IMR-90 (cell line): Measurements from ENCODE around the gene PDLIM4. TPM values are rescaled to one million over a fixed set of nuclear protein-coding genes. Genes with fewer than 3 reads are reported as not detected.

Experiments used
- ATAC-seq: fragments of 200-7000 bp; cut with Tn5 transposase; 2 replicates; pipeline ENCODE4 v1.9.1; 2020; ENCODE audit warnings: low read depth, mild to moderate bottlenecking, moderate library complexity
- BruUV-seq: library from RNA; stranded (reverse); fragments of 400-500 nt; replicated peaks from 2 replicates; lab custom pipeline; 2021; lab: Mats Ljungman, UMichigan
- CTCF ChIA-PET: fragments of 300-600 bp; formaldehyde crosslinking; extraction: SDS; loops from one replicate; lab custom pipeline; 2021; ENCODE audit warnings: antibody characterized with exemption; lab: Yijun Ruan, JAX
- POLR2A ChIA-PET: fragments of 300-600 bp; sonication (Branson Sonifier 250); formaldehyde crosslinking; loops from one replicate; lab custom pipeline; 2022; ENCODE audit warnings: antibody characterized with exemption; ENCODE audit not compliant: unreplicated experiment; lab: Charles Lee
- DNase-seq: peaks from one replicate; pipeline ENCODE4 v3.0.0; 2013
- H2AFZ ChIP-seq: replicated peaks from 2 replicates; pipeline ENCODE3; 2013; ENCODE audit warnings: low read length, mild to moderate bottlenecking; ENCODE audit not compliant: poor library complexity
- H2AK5ac ChIP-seq: 2 replicates; pipeline ENCODE4 v1.6.1; 2013; ENCODE audit warnings: low read depth, low read length, inconsistent platforms
- H2AK9ac ChIP-seq: replicated peaks from 2 replicates; pipeline ENCODE3; 2013; ENCODE audit warnings: mild to moderate bottlenecking, low read depth, low read length, moderate library complexity; ENCODE audit not compliant: poor library complexity
- H2BK120ac ChIP-seq: 2 replicates; pipeline ENCODE4 v1.6.1; 2013; ENCODE audit warnings: low read depth, low read length, inconsistent platforms
- H2BK15ac ChIP-seq: 3 replicates; pipeline ENCODE4 v1.6.1; 2013; ENCODE audit warnings: low read depth, low read length, inconsistent platforms
- H2BK20ac ChIP-seq: 2 replicates; pipeline ENCODE4 v1.6.1; 2013; ENCODE audit warnings: low read depth, mild to moderate bottlenecking, inconsistent platforms, low read length, moderate library complexity
- H2BK5ac ChIP-seq: 2 replicates; pipeline ENCODE4 v1.6.1; 2013; ENCODE audit warnings: mild to moderate bottlenecking, low read depth, low read length, inconsistent platforms; ENCODE audit not compliant: poor library complexity, severe bottlenecking
- H3K14ac ChIP-seq: replicated peaks from 2 replicates; pipeline ENCODE4 v1.6.1; 2013; ENCODE audit warnings: low read depth, low read length, inconsistent platforms
- H3K18ac ChIP-seq: 2 replicates; pipeline ENCODE4 v1.6.1; 2013; ENCODE audit warnings: low read depth, low read length, control low read depth
- H3K23ac ChIP-seq: 2 replicates; pipeline ENCODE4 v1.6.1; 2013; ENCODE audit warnings: low read depth, low read length, inconsistent platforms
- H3K27ac ChIP-seq: 2 replicates; pipeline ENCODE4 v1.5.1; 2013; ENCODE audit warnings: mild to moderate bottlenecking, control low read depth, low read length; ENCODE audit not compliant: insufficient read depth
- H3K27me3 ChIP-seq: 2 replicates; pipeline ENCODE4 v1.6.1; 2013; ENCODE audit warnings: low read length; ENCODE audit not compliant: control insufficient read depth, insufficient read depth
- H3K36me3 ChIP-seq: 2 replicates; pipeline ENCODE4 v1.6.1; 2013; ENCODE audit warnings: low read length, mixed read lengths; ENCODE audit not compliant: control insufficient read depth, insufficient read depth
- H3K4ac ChIP-seq: 2 replicates; pipeline ENCODE4 v1.6.1; 2013; ENCODE audit warnings: low read depth, low read length, inconsistent platforms
- H3K4me1 ChIP-seq: 2 replicates; pipeline ENCODE4 v1.6.1; 2013; ENCODE audit warnings: low read length, mixed read lengths; ENCODE audit not compliant: control insufficient read depth, insufficient read depth
- H3K4me2 ChIP-seq: 2 replicates; pipeline ENCODE4 v1.6.1; 2013; ENCODE audit warnings: low read depth, mild to moderate bottlenecking, control low read depth, low read length, moderate library complexity
- H3K4me3 ChIP-seq: 2 replicates; pipeline ENCODE4 v1.5.1; 2013; ENCODE audit warnings: low read depth, mild to moderate bottlenecking, control low read depth, low read length, moderate library complexity; ENCODE audit not compliant: insufficient read depth
- H3K56ac ChIP-seq: 2 replicates; pipeline ENCODE4 v1.6.1; 2013; ENCODE audit warnings: low read length, inconsistent platforms; ENCODE audit not compliant: insufficient read depth; ENCODE audit errors: extremely low read depth
- H3K79me1 ChIP-seq, 2 experiments: 2 replicates each; pipeline ENCODE4 v1.6.1; 2013; ENCODE audit warnings: low read length in 2 of 2, inconsistent platforms in 1 of 2, low read depth in 1 of 2
- H3K9ac ChIP-seq: 2 replicates; pipeline ENCODE4 v1.6.1; 2013; ENCODE audit warnings: low read depth, low read length, control low read depth
- H3K9me1 ChIP-seq: 2 replicates; pipeline ENCODE4 v1.6.1; 2013; ENCODE audit warnings: low read length, inconsistent platforms; ENCODE audit not compliant: insufficient read depth
- H3K9me3 ChIP-seq: 2 replicates; pipeline ENCODE4 v1.6.1; 2013; ENCODE audit warnings: low read length; ENCODE audit not compliant: control insufficient read depth, insufficient read depth
- H4K20me1 ChIP-seq: 2 replicates; pipeline ENCODE4 v1.6.1; 2013; ENCODE audit warnings: low read length, inconsistent platforms; ENCODE audit not compliant: insufficient read depth
- H4K5ac ChIP-seq: 2 replicates; pipeline ENCODE4 v1.6.1; 2013; ENCODE audit warnings: mild to moderate bottlenecking, low read depth, low read length, control low read depth
- H4K8ac ChIP-seq, 2 experiments: 2 replicates each; pipeline ENCODE4 v1.6.1; 2013; ENCODE audit warnings: low read depth in 2 of 2, low read length in 2 of 2, control low read depth in 1 of 2, inconsistent platforms in 1 of 2
- H4K91ac ChIP-seq: 2 replicates; pipeline ENCODE4 v1.6.1; 2013; ENCODE audit warnings: low read depth, low read length, inconsistent platforms; ENCODE audit not compliant: insufficient read depth
- BHLHE40 ChIP-seq: fragments of 150-350 bp; IDR thresholded peaks from 2 replicates; pipeline ENCODE4 v1.6.1; 2016; ENCODE audit warnings: mild to moderate bottlenecking, low read depth, low read length
- CEBPB ChIP-seq: IDR thresholded peaks from 2 replicates; pipeline ENCODE4 v1.6.1; 2012; ENCODE audit warnings: low read depth, low read length, improper control_type of control experiment
- CTCF ChIP-seq: conservative IDR thresholded peaks from 2 replicates; pipeline ENCODE4 v1.5.1; 2012; ENCODE audit warnings: mild to moderate bottlenecking, low read depth, low read length, improper control_type of control experiment
- ELK1 ChIP-seq: fragments of 150-350 bp; IDR thresholded peaks from 2 replicates; pipeline ENCODE4 v1.6.1; 2016; ENCODE audit warnings: low read depth, mild to moderate bottlenecking, low read length, moderate library complexity, borderline replicate concordance
- FOS ChIP-seq: fragments of 150-350 bp; IDR thresholded peaks from 2 replicates; pipeline ENCODE4 v1.6.1; 2016; ENCODE audit warnings: low read depth, low read length
- MAFK ChIP-seq: IDR thresholded peaks from 2 replicates; pipeline ENCODE4 v1.6.1; 2012; ENCODE audit warnings: low read depth, low read length, improper control_type of control experiment
- MAZ ChIP-seq: IDR thresholded peaks from 2 replicates; pipeline ENCODE4 v1.6.1; 2012; ENCODE audit warnings: low read depth, mild to moderate bottlenecking, low read length, improper control_type of control experiment, moderate library complexity, borderline replicate concordance
- MXI1 ChIP-seq: IDR thresholded peaks from 2 replicates; pipeline ENCODE4 v1.6.1; 2012; ENCODE audit warnings: low read depth, mild to moderate bottlenecking, low read length, moderate library complexity, borderline replicate concordance
- POLR2A ChIP-seq: IDR thresholded peaks from 2 replicates; pipeline ENCODE4 v1.6.1; 2012; ENCODE audit warnings: mild to moderate bottlenecking, low read depth, low read length
- RAD21 ChIP-seq: IDR thresholded peaks from 2 replicates; pipeline ENCODE4 v1.6.1; 2012; ENCODE audit warnings: low read length, improper control_type of control experiment
- RCOR1 ChIP-seq: IDR thresholded peaks from 2 replicates; pipeline ENCODE4 v1.6.1; 2012; ENCODE audit warnings: mild to moderate bottlenecking, low read length, improper control_type of control experiment; ENCODE audit not compliant: insufficient replicate concordance
- RFX5 ChIP-seq: IDR thresholded peaks from 2 replicates; pipeline ENCODE4 v1.8.0; 2012; ENCODE audit warnings: low read depth, mild to moderate bottlenecking, low read length, moderate library complexity
- USF2 ChIP-seq: fragments of 150-350 bp; IDR thresholded peaks from 2 replicates; pipeline ENCODE4 v1.6.1; 2017; ENCODE audit warnings: mild to moderate bottlenecking, antibody characterized with exemption, low read length, low read depth
- WGBS, 2 experiments: methylation state at CpG; one replicate each; pipeline versions ENCODE4 v1.1.5 to v1.1.7; 2013; ENCODE audit warnings: missing lambda C conversion rate in 2 of 2; ENCODE audit not compliant: insufficient read length in 1 of 2; ENCODE audit errors: extremely low coverage in 2 of 2; 5-methylcytosine and 5-hydroxymethylcytosine counted together
- dilution Hi-C: fragments of 300-500 bp; cut with HindIII; formaldehyde crosslinking; loops from one replicate; pipeline ENCODE4 v1.14.3; 2018; ENCODE audit warnings: low sequenced_read_pairs; ENCODE audit not compliant: unreplicated experiment
- in situ Hi-C: fragments of 300-500 bp; cut with MboI; formaldehyde crosslinking; loops from 3 replicates; pipeline ENCODE4 v1.14.3; 2019; ENCODE audit warnings: low sequenced_read_pairs, inconsistent platforms, mixed read lengths
- intact Hi-C: fragments of 100-400 bp; cut with micrococcal nuclease; formaldehyde crosslinking; loops from 2 replicates; pipeline ENCODE4 v1.10.0; 2022
- polyA plus RNA-seq, 3 experiments: library from polyadenylated mRNA; depleted of rRNA; stranded (reverse); fragments of >200 nt; gene quantifications; 2 replicates each; pipeline ENCODE4 v1.2.3, GENCODE V29; 2012; ENCODE audit warnings: low replicate concordance in 1 of 3
- total RNA-seq: library from RNA; depleted of rRNA; stranded (reverse); fragments of >200 nt; gene quantifications from 2 replicates; pipeline ENCODE4 v1.2.3, GENCODE V29; 2012

The PDLIM4 gene
- total and polyA plus RNA-seq, 2 of the 4 experiments (the other 2 are of a cell fraction) = 61.1 to 214 TPM

- intact Hi-C loops (loop anchor here (2.0 kb wide), 1 partner anchor 100 kb away; the partner anchor contains the start of gene SLC22A5), in situ Hi-C loops (no loop called here), dilution Hi-C loops (no loop called here)
- peak overlapping the region; percentile 12; the same call in 1 of the 2 replicates for H4K5ac ChIP-seq
- H2BK5ac ChIP-seq = peak overlapping the region; percentile 62
- H2AFZ ChIP-seq = peak overlapping the region; percentile 38
- WGBS, 2 experiments = no CpG with 5 or more reads among the region's 8 CpGs
- no TSS peak for BruUV-seq
- ChIA-PET POLR2A (interaction anchor here (0.6 kb wide), 1 partner anchor 189 kb away, joined by 8 read pairs; no protein-coding TSS in a partner anchor), CTCF (interaction anchor here (1.1 kb wide), 1 partner anchor 44 kb away, joined by 3 read pairs; no protein-coding TSS in a partner anchor)
- peak overlapping the region; percentile 52; the same call in 1 of the 3 replicates for H2BK15ac ChIP-seq
- H4K8ac ChIP-seq = peak overlapping the region in 1 of 2 experiments; percentile 66; a peak in 3 of 4 replicates
- TF ChIP-seq MXI1 = peak; percentile 67; the same call in 1 of the 2 replicates
- no peak for TF ChIP-seq ELK1
- no peak for TF ChIP-seq MAFK
- TF ChIP-seq CTCF = no peak
- TF ChIP-seq CEBPB = peak; percentile 39; the same call in 1 of the 2 replicates
- peak; percentile 84 for TF ChIP-seq BHLHE40
- no peak for TF ChIP-seq RFX5
- TF ChIP-seq RCOR1 = no peak
- no peak for TF ChIP-seq POLR2A
- TF ChIP-seq MAZ = peak; percentile 33; the same call in 1 of the 2 replicates
- TF ChIP-seq RAD21 = no peak
- no peak for TF ChIP-seq FOS
- no peak for TF ChIP-seq USF2
- ATAC-seq (peak; percentile 21), DNase-seq (peak; percentile 76)
- peaks cover 3% of the 10 kb centered on the region for H4K20me1 ChIP-seq
- peaks cover 64% of the 10 kb centered on the region for H3K36me3 ChIP-seq
- H3K27me3 ChIP-seq = no peaks in the 10 kb centered on the region
- peaks cover 58% of the 10 kb centered on the region for H3K9me1 ChIP-seq
- H3K14ac ChIP-seq = peak overlapping the region; percentile 85
- peak overlapping the region; percentile 85 for H3K4ac ChIP-seq
- H3K27ac ChIP-seq = peak overlapping the region; percentile 4
- H3K56ac ChIP-seq = no peak overlapping the region
- H3K9ac ChIP-seq = no peak overlapping the region
- no peak overlapping the region for H2BK20ac ChIP-seq
- no peak overlapping the region for H3K4me2 ChIP-seq
- peaks cover 44% of the 10 kb centered on the region for H3K4me1 ChIP-seq
- peak overlapping the region; percentile 46; the same call in 1 of the 2 replicates for H3K23ac ChIP-seq
- peak overlapping the region; percentile 39; the same call in 1 of the 2 replicates for H2BK120ac ChIP-seq
- H3K4me3 ChIP-seq = no peak overlapping the region
- H4K91ac ChIP-seq = peak overlapping the region; percentile 73
- peak overlapping the region; percentile 87; the same call in 1 of the 2 replicates for H2AK5ac ChIP-seq
- no peaks in the 10 kb centered on the region for H3K9me3 ChIP-seq
- peak overlapping the region; percentile 45; the same call in 1 of the 2 replicates for H3K18ac ChIP-seq
- peak overlapping the region; percentile 87 for H2AK9ac ChIP-seq
- peaks cover 21 to 66% of the 10 kb centered on the region in 2 experiments for H3K79me1 ChIP-seq
These were observed 11.5 kb downstream of the PDLIM4 start for GRCh38 chr5:132268769-132269551.
